A673 (cell line): ENCODE data around the gene CD79A. TPM values are rescaled to one million over a fixed set of nuclear protein-coding genes. Genes with fewer than 3 reads are reported as not detected.

Experiments used
- BruUV-seq: library from RNA; stranded (reverse); fragments of 400-500 nt; replicated peaks from 2 replicates; lab custom pipeline; 2021; lab: Mats Ljungman, UMichigan
- CTCF ChIA-PET: fragments of 300-600 bp; sonication (Branson Sonifier 250); formaldehyde crosslinking; loops from one replicate; lab custom pipeline; 2022; ENCODE audit warnings: antibody characterized with exemption; lab: Charles Lee
- POLR2A ChIA-PET: fragments of 300-600 bp; sonication (Branson Sonifier 250); formaldehyde crosslinking; loops from one replicate; lab custom pipeline; 2022; ENCODE audit warnings: antibody characterized with exemption; ENCODE audit not compliant: low non-redundant PET; lab: Charles Lee
- DNase-seq: peaks from one replicate; pipeline ENCODE4 v3.0.0-alpha.2; 2015; ENCODE audit warnings: low spot score
- H3K27ac ChIP-seq: fragments of 200-600 bp; sonication (generic); 2 replicates; pipeline ENCODE4 v1.5.1; 2016; ENCODE audit warnings: mixed run types, low read depth, mild to moderate bottlenecking, mixed read lengths, antibody characterized with exemption, low read length; ENCODE audit not compliant: poor library complexity, severe bottlenecking
- H3K27me3 ChIP-seq: fragments of 200-600 bp; sonication (generic); replicated peaks from 2 replicates; pipeline ENCODE4 v1.6.1; 2017; ENCODE audit warnings: mixed run types, low read depth, mild to moderate bottlenecking, mixed read lengths, antibody characterized with exemption, low read length; ENCODE audit not compliant: insufficient read depth, poor library complexity
- H3K36me3 ChIP-seq: fragments of 200-600 bp; sonication (generic); 2 replicates; pipeline ENCODE4 v1.6.1; 2016; ENCODE audit warnings: mixed run types, mild to moderate bottlenecking, mixed read lengths, antibody characterized with exemption, low read length; ENCODE audit not compliant: insufficient read depth, poor library complexity, severe bottlenecking
- H3K4me1 ChIP-seq: fragments of 200-600 bp; sonication (generic); 2 replicates; pipeline ENCODE4 v1.6.1; 2017; ENCODE audit warnings: mixed run types, mild to moderate bottlenecking, mixed read lengths, antibody characterized with exemption, low read length; ENCODE audit not compliant: insufficient read depth, poor library complexity, severe bottlenecking
- H3K4me3 ChIP-seq: fragments of 200-600 bp; sonication (generic); 2 replicates; pipeline ENCODE4 v1.5.1; 2016; ENCODE audit warnings: low read depth, mixed run types, mild to moderate bottlenecking, mixed read lengths, low read length; ENCODE audit not compliant: poor library complexity, severe bottlenecking
- H3K9me3 ChIP-seq: fragments of 200-600 bp; sonication (generic); 2 replicates; pipeline ENCODE4 v1.6.1; 2016; ENCODE audit warnings: mixed run types, low read depth, mild to moderate bottlenecking, mixed read lengths, antibody characterized with exemption, low read length; ENCODE audit not compliant: poor library complexity, severe bottlenecking
- EZH2 ChIP-seq: fragments of 200-600 bp; sonication (generic); IDR thresholded peaks from 2 replicates; pipeline ENCODE4 v1.6.1; 2017; ENCODE audit warnings: borderline replicate concordance, low read depth, mild to moderate bottlenecking, mixed read lengths, antibody characterized with exemption, low read length; ENCODE audit not compliant: poor library complexity, severe bottlenecking
- intact Hi-C: fragments of 100-400 bp; cut with micrococcal nuclease; formaldehyde crosslinking; loops from one replicate; pipeline ENCODE4 v1.10.0; 2022; ENCODE audit not compliant: unreplicated experiment
- total RNA-seq: library from RNA; stranded (reverse); gene quantifications from 2 replicates; pipeline ENCODE4 v1.2.3, GENCODE V29; 2021
- TF ChIP-seq, protein P1 (sequence below): fragments of 300-800, 200-600 bp; sonication (generic); conservative IDR thresholded peaks from 2 replicates; pipeline ENCODE4 v1.5.1; 2017; ENCODE audit warnings: low read depth, mild to moderate bottlenecking, antibody characterized with exemption, low read length, moderate library complexity, mixed read lengths

Gene CD79A
- total RNA-seq, 1 experiment from 2014 or later = 17.8 TPM

DNA sequence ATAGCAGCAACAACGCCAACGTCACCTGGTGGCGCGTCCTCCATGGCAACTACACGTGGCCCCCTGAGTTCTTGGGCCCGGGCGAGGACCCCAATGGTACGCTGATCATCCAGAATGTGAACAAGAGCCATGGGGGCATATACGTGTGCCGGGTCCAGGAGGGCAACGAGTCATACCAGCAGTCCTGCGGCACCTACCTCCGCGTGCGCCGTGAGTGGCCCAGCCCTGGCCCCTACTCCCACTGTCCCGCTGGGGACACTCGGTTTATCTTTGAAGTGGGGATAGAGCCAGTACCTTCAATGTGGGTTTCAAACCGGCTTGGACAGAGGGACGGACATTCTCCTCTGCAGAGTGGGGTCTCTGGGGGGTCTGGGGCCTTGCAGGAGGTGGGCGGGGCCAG lies 2.0 kb downstream of the CD79A start:
- Histone ChIP-seq H3K9me3 (no peaks in the 10 kb centered on the region), H3K27me3 (no peaks in the 10 kb centered on the region), H3K4me3 (no peak overlapping the region), H3K36me3 (no peaks in the 10 kb centered on the region), H3K27ac (peak overlapping the region; percentile 90), H3K4me1 (peaks cover 65% of the 10 kb centered on the region)
- no peak for TF ChIP-seq EZH2
- TF ChIP-seq, protein P1, sequence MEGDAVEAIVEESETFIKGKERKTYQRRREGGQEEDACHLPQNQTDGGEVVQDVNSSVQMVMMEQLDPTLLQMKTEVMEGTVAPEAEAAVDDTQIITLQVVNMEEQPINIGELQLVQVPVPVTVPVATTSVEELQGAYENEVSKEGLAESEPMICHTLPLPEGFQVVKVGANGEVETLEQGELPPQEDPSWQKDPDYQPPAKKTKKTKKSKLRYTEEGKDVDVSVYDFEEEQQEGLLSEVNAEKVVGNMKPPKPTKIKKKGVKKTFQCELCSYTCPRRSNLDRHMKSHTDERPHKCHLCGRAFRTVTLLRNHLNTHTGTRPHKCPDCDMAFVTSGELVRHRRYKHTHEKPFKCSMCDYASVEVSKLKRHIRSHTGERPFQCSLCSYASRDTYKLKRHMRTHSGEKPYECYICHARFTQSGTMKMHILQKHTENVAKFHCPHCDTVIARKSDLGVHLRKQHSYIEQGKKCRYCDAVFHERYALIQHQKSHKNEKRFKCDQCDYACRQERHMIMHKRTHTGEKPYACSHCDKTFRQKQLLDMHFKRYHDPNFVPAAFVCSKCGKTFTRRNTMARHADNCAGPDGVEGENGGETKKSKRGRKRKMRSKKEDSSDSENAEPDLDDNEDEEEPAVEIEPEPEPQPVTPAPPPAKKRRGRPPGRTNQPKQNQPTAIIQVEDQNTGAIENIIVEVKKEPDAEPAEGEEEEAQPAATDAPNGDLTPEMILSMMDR = no peak
- no TSS peak for BruUV-seq
- DNase-seq = no peak
- intact Hi-C loops = no loop called here
- ChIA-PET POLR2A (no interaction called here), CTCF (no interaction called here)

- CTCF ChIA-PET = no interaction called here
- no peaks in the 10 kb centered on the region for H3K36me3 ChIP-seq
- no peaks in the 10 kb centered on the region for H3K27me3 ChIP-seq
- H3K4me3 ChIP-seq = no peak overlapping the region
- no peaks in the 10 kb centered on the region for H3K9me3 ChIP-seq
- POLR2A ChIA-PET = no interaction called here
- peak overlapping the region; percentile 90 for H3K27ac ChIP-seq
- TF ChIP-seq, protein P1 = no peak
- no peak for TF ChIP-seq EZH2
- peak; percentile 74 for DNase-seq
- H3K4me1 ChIP-seq = peaks cover 65% of the 10 kb centered on the region
- intact Hi-C loops = loop anchor here (2.0 to 5.0 kb wide), 3 partner anchors 53 to 153 kb away; no protein-coding TSS in a partner anchor
- BruUV-seq = TSS peak; percentile 24
Observed at GRCh38 chr19:41879670-41880328, 2.7 kb downstream of the CD79A start.

GRCh38 chr19:41880329-41880708 lies 3.2 kb downstream of the CD79A start:
- Histone ChIP-seq H3K27ac (peak overlapping the region; percentile 91), H3K9me3 (no peaks in the 10 kb centered on the region), H3K4me3 (no peak overlapping the region), H3K36me3 (no peaks in the 10 kb centered on the region), H3K27me3 (no peaks in the 10 kb centered on the region), H3K4me1 (peaks cover 70% of the 10 kb centered on the region)
- peak; percentile 88 for DNase-seq
- intact Hi-C loops = loop anchor here (2.0 to 5.0 kb wide), 3 partner anchors 52 to 152 kb away; no protein-coding TSS in a partner anchor
- POLR2A ChIA-PET = interaction anchor here (0.7 kb wide), 1 partner anchor 28 kb away, joined by 9 read pairs; no protein-coding TSS in a partner anchor
- BruUV-seq = no TSS peak
- TF ChIP-seq EZH2 = no peak
- TF ChIP-seq, protein P1 = no peak
- CTCF ChIA-PET = interaction anchor here (0.6 kb wide), 1 partner anchor 158 kb away, joined by 5 read pairs; no protein-coding TSS in a partner anchor
